Measurements from ENCODE around the gene MPIG6B. TPM values are rescaled to one million over a fixed set of nuclear protein-coding genes. Genes with fewer than 3 reads are reported as not detected.

The MPIG6B gene
- total RNA-seq, 1 donor from 2014 or later, result not detected

DNA sequence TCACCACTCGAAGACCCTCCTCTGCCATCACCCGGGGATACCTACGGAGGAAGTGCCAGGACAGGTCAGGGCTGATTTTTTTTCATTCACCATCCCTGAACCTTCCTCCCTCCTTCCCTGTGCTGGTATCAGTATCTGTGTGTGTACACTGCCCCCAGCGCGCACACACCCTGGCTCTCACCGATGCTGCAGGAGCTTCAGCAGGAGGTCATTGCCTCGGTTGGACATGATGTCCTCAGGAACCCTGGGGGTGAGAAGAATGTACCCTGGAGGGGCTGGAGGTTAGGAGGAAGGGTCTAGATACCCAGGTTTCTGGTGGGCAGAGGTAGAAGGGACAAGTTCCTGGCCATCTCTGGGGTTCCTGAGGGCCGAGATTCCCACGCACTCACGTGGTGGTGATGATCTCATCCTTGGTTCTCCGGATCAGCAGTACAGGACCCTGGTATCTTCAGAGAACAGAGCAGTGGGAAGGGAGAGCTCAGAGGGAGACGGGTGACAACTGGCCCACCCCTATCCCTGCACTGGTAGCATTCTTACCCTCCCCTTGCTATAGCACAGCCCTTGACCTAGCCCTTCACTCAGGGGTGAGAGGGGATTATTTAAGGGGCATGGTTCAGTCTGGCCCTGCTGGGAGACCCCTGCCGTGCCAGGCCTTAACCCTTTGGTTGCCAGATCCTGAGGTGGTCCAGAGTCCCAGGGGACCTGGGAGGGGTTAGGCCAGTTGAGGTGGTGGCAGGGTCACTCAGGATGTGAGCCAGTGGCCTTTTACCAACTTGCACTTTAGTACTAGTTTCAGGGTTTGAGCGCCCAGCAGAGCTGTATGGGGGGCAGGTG, 35.1 kb upstream of the MPIG6B start:
- TF ChIP-seq EZH2 (IDR thresholded peaks at IDR 0.05; ENCODE audit: insufficient read depth, low read length) (no peak), CTCF (IDR thresholded peaks at IDR 0.05; ENCODE audit: insufficient read depth, low read depth, low read length) (no peak)
- Histone ChIP-seq H3K79me2 (ENCODE audit: insufficient read depth, low read length) (no peaks in the 10 kb centered on the region), H4K20me1 (ENCODE audit: insufficient read depth, low read length) (peaks cover 3% of the 10 kb centered on the region), H3K4me1 (ENCODE audit: insufficient read depth, low read length) (peaks cover 5% of the 10 kb centered on the region), H2AFZ (ENCODE audit: low read depth, low read length) (no peak overlapping the region), H3K4me3 (ENCODE audit: insufficient read depth, low read depth, low read length) (no peak overlapping the region), H3K27me3 (ENCODE audit: insufficient read depth, low read length) (no peaks in the 10 kb centered on the region), H3K36me3 (ENCODE audit: insufficient read depth, low read length) (peaks cover 28% of the 10 kb centered on the region), H3K9me3 (ENCODE audit: insufficient read depth, low read depth, low read length) (no peaks in the 10 kb centered on the region), H3K27ac (ENCODE audit: low read depth, low read length) (no peak overlapping the region), H3K4me2 (ENCODE audit: low read length) (no peak overlapping the region), H3K9ac (ENCODE audit: low read length) (no peak overlapping the region)
- no peak for FAIRE-seq
- no peaks in the 10 kb centered on the region for H3K9me3 Mint-ChIP-seq (ENCODE audit: unreplicated experiment)
- H3K36me3 Mint-ChIP-seq (ENCODE audit: low read depth, unreplicated experiment), result peaks cover 32% of the 10 kb centered on the region
- no peak overlapping the region for H3K27ac Mint-ChIP-seq (ENCODE audit: unreplicated experiment)
- no peak for DNase-seq (ENCODE audit: low read depth)
- H3K4me3 Mint-ChIP-seq (ENCODE audit: unreplicated experiment), result no peak overlapping the region
- H3K27me3 Mint-ChIP-seq (ENCODE audit: low read depth, unreplicated experiment), result peaks cover 5% of the 10 kb centered on the region
- H3K4me1 Mint-ChIP-seq (ENCODE audit: low read depth, unreplicated experiment), result peaks cover 11% of the 10 kb centered on the region

DNA sequence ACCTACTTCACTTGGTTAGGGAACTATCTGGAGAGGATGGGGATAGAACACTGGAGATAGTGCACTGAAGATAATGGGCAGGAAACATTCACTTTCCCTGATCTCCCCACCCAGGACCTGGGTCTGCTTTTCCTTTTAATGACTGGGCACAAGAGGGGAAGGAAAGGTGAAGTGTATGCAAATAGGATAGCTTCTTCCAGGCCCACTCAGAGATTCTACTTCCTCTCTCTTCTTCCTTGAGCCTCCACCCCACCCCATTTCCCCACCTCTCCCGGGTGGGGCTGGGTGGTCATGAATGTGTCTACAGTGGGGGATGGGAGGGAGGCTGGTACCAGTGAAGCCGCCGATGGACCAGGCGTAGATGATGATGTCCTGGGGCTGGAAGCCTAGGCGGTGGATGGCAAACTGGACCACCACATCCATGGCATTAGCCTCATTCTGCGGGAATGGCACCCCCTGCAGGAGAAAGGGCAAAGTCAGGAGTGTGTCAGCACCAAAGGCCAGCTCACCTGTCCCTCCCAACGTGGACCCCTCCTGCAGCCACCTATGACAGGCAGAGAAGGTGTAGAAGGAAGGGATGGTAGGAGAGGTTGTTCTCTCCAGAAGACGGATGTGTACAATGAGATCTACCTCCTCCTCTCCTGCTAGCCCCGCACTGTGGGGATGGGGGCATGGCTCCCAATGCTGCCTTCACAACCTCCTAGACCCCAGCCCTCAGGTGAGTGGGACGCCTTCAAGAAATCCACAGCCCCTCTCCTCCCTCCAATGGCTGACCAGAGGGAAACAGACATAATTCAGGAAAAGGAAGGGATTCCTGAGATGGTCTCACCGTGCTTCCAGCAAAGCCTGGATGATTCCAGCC, 33.7 kb upstream of the MPIG6B start:
- Mint-ChIP-seq H3K9me3 (ENCODE audit: unreplicated experiment) (no peaks in the 10 kb centered on the region), H3K36me3 (ENCODE audit: low read depth, unreplicated experiment) (peaks cover 30% of the 10 kb centered on the region), H3K27me3 (ENCODE audit: low read depth, unreplicated experiment) (no peaks in the 10 kb centered on the region), H3K4me3 (ENCODE audit: unreplicated experiment) (no peak overlapping the region), H3K27ac (ENCODE audit: unreplicated experiment) (no peak overlapping the region), H3K4me1 (ENCODE audit: low read depth, unreplicated experiment) (peaks cover 11% of the 10 kb centered on the region)
- no peak overlapping the region for H3K4me2 ChIP-seq (ENCODE audit: low read length)
- TF ChIP-seq CTCF (IDR thresholded peaks at IDR 0.05; ENCODE audit: insufficient read depth, low read depth, low read length), result peak; percentile 27
- TF ChIP-seq EZH2 (IDR thresholded peaks at IDR 0.05; ENCODE audit: insufficient read depth, low read length), result no peak
- peaks cover 3% of the 10 kb centered on the region for H4K20me1 ChIP-seq (ENCODE audit: insufficient read depth, low read length)
- no peaks in the 10 kb centered on the region for H3K27me3 ChIP-seq (ENCODE audit: insufficient read depth, low read length)
- H3K4me3 ChIP-seq (ENCODE audit: insufficient read depth, low read depth, low read length), result no peak overlapping the region
- H3K36me3 ChIP-seq (ENCODE audit: insufficient read depth, low read length), result peaks cover 34% of the 10 kb centered on the region
- no peak for FAIRE-seq
- H3K79me2 ChIP-seq (ENCODE audit: insufficient read depth, low read length), result no peaks in the 10 kb centered on the region
- H3K27ac ChIP-seq (ENCODE audit: low read depth, low read length), result no peak overlapping the region
- peaks cover 5% of the 10 kb centered on the region for H3K4me1 ChIP-seq (ENCODE audit: insufficient read depth, low read length)
- no peak for DNase-seq (ENCODE audit: low read depth)
- H2AFZ ChIP-seq (ENCODE audit: low read depth, low read length), result no peak overlapping the region
- no peak overlapping the region for H3K9ac ChIP-seq (ENCODE audit: low read length)
- H3K9me3 ChIP-seq (ENCODE audit: insufficient read depth, low read depth, low read length), result no peaks in the 10 kb centered on the region
